Measurements from ENCODE around the gene AMER3.

The AMER3 gene

DNA sequence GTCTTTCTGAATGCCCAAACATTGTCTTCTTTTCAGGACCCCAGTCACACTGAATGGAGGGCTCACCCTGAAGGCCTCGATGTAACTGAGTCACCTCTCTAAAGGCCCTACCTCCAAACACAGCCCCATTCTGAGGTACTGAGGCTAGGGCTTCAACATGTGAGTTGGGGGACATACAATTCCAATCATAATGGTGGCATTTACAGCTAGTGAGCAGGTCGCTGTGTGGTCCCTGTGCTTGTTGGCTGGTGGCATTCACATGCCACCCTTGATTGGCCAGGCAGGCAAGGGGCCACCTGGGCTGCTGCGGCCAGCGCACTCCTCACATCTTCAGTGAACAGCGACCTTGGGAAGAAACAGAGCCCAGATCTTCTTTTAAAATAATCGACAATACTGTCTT lies 30.7 kb downstream of the AMER3 start:
- DNase-seq, result no peak

DNA sequence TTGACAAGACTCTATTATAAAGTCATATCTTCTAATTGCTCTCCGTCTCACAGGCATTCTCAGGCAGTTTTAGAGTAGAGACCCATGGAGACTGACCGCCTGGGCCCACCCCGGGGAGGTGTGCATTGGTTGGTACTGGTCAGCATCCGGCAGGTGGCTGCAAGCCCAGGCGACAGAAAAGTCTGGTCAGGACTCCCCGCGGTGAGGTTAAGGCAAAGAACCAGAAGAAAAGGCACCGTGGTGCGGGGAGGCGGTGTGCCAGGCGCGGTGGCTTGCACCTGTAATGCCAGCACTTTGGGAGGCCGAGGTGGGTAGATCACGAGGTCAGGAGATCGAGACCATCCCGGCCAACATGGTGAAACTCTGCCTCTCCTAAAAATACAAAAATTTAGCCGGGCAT lies 32.5 kb downstream of the AMER3 start:
- DNase-seq, result no peak

DNA sequence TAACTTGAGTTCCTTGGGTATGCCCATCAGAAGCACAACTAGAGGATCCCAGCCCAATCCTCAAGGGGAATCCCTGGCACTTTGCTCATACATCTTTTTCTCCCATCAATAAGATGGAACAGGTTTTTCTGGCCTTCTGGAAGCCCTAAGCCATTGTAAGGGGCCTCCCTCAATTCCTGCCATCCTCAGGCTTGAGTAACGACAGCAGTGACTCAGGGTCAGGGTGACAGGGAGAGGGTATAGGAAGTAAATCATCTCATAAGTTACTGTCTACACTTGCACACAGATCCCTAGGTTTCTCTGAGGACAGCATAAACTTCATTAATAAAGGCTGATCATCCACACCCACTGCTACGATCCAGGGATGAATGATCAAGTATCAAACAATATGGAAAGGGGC lies 35.0 kb downstream of the AMER3 start:
- DNase-seq, result no peak

DNA sequence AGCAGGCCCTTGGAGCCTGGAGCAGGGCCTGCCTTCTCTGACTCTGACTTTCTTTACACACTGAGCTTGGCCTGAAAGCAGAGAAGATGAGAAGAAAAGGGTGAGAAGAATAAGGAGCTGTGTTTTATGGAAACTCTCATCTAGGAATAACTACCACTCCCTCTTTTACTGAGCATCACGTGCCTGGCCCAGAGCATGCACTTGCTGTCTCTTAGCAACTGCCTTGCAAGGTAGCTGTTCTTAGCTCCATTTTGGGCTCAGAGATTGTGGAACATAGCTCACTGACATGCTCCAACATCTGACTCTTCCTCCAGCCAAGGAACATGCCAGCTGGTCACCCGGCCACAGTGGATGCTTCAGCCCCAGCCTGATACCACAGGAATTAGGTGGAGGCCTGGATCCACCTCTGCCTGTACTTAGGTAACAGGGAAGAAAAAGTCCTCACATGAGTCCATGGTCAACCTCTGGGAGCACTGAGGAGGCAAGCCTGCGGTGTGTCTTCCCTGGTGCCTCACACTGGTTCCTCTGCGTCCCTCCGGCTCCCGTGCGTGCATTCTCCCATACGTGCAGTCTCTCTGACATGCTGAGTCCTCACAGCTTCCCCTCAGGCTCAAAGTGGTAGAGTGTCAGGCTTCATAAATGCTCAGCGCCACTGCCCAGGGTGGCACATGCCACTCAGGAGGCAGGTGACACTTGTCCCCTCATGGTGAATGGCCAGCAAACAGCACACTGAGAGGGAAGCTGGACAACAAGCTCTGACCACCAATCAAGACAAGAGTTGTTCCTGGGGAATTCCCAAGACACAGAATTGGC lies 35.7 kb downstream of the AMER3 start:
- DNase-seq, result no peak

DNA sequence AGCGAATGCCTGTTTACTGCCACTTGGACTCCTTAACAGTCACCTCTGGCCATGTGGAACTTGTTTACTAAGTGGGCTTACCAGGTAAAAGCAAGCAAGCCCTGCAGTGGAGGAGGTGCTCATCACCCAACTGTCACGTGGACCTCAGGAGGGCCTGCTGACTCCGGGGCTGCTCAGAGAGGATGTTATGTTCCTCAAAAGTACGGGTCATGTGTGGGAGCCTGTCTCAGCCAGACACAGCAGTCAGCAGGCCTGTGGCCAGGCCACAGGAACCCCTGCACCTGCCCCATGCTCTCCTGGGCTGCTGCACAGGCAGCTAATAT lies 36.2 kb downstream of the AMER3 start:
- no peak for DNase-seq

DNA sequence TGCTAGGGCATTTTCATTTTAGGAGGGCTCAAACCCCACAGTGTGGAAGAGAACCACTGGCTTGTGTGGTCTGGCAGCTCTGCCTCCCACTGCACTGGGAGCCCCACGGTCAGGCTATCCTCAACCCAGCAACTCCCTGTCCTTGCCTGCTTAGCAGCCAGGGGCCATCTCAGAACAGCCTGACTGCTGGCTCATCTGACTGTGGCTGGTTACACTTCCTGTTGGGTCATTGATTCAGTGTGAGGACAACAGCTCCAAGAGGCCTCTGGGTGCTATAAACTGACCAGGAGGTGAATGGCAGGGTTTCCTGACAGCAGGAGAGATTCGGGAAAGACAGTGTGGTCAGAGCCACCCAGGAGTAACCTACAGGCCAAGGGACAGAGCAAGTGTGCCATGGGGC lies 40.1 kb downstream of the AMER3 start:
- no peak for DNase-seq

DNA sequence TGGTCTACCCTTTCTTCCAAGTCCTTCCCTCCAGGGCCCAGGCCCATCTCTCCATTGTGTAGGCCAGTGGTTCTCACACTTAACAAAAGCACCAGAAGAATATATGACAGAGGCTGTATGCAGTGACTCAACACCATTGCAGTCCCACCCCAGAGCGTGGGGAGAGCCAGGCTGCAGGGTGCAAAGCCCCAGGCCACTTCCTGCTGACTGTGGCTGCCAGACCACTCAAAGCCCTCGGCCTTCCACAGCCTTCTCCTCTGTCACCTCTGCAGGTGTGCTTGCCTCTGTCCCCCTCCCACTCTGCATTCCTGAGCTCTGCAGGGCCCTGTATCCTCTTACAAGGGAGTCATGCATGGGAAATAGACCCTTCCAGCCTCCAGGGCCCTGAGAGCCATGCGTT lies 41.0 kb downstream of the AMER3 start:
- DNase-seq, result no peak

DNA sequence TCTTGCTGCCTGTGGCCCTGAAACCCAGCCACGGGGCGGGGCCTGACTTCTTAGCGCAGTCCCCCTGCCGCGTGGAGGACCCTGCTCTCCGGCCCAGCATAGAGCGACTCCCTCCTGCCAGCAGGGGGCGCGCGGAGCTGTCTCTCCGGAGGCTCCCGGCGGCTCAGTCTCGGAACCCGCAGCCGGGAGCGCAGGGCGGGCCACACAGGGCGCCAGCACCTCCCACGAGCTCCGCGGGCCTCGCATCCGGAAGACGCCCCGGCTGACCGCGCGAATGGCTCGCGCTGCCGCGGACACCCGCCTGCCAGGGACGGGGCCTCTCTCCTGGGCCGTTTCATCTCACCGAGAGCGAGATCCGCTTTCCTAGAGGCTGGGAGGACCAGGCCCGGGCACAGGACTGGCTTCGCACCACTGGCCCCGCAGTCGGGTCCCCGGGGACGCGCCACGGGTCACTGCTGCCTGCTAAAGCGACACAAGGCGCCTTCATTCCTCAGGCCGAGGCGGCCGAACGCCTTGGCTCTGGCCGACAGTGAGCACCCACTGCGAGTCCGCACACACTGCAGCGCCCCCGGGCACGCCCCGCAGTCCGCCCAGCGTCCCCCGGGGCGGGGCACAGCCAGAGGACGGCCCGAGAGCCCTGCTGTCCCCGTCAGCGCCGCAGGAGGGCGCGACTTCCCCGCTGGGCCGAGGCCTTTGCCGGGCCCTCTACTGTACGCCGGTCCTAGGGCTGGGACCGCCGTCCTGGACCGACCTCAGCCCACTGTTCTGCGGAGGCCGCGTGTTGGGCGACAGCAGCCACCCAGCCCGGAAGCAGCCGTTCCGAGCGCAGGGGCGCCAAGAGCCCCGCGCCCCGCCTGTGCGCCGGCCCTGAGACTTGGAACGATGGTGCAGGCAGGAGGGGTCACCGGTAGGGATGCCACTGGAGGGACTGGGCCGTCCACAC lies 42.4 kb downstream of the AMER3 start:
- peak; percentile 89 for DNase-seq

DNA sequence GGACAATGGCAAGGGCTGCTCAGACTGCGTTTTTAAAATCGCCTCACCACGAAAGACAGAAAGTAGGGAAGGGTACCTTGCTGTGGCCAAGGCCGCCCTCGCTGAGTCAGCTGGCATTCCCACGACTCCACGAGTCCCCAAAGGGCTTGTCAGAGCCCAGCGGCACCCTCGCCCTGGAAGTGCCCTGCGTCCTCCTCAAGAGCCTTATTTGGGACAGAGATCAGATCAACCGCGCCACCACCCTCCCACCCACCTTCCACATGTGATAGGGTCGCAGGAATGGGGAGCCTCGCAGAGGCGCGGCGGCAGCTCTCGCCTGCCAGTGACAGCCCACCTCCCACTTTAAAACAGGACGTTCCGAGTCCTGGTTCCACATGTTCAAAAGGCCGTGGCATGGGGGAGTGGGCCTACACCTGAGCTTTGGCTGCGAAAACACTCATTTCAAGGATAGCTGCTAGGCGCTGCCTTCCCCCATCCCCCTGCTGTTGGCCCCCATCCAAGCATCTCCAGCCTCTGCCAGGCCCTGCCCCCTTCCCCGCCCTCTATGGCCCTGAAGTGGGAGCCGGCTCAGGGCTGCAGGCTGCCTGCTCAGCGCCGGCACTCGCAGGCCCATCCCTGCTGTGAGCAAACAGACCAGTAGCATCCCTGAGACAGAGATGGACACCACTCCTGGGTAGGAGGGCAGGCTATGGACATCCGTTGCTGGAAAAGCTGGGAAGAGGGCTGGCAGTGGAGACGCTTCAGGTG lies 43.3 kb downstream of the AMER3 start:
- DNase-seq, result no peak

DNA sequence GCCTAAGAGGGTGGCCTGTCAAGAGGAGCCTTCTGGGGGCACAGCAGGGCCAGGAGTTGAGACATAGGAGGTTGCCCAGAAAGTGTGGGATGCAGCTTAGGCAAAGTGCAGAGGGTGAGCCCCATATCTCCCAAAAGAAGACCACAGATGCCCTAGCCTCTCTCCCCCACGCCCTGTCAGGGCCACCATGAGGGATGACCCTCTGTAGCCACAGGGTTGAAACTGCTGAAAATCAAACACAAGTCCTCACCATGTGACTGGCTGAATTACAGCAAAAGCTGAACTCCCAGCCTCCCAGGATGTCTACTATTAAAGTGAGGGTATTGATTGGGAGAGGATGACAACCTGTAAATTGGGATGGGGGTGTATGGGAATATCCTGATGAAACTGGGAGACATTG lies 44.0 kb downstream of the AMER3 start:
- DNase-seq, result no peak

DNA sequence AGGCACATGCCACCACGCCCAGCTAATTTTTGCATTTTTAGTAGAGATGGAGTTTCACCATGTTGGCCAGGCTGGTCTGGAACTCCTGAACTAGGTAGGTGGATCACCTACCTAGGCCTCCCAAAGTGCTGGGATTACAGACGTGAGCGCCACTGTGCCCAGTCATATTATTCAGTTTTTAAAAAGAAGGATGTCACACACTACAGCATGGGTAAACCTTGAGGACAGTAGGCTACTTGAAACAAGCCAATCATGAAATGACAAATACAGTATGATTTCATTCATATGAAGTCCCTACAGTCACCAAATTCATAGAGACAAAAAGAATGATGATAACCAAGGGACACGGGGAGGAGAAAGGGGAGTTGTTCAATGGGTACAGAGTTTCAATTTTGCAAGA lies 50.3 kb downstream of the AMER3 start:
- no peak for DNase-seq

DNA sequence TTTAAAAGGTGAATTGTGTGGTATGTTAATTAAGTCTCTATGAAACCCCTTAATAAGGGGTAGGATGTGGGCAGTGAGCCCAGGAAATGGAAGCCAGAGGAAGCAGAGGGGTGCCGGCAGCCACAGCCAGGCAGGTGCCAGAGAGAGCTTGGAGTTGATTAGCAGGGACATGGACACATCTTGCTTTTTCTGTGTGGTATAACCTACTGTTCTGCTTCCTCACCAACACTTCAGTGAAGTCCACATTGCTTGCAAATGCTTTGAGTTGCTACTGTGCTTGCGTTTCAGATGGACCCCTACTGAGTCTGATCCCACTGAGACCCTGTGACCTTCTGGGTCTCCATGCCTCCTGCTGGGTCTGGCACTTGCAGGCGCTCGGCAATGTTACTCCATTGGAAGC lies 51.0 kb downstream of the AMER3 start:
- no peak for DNase-seq

DNA sequence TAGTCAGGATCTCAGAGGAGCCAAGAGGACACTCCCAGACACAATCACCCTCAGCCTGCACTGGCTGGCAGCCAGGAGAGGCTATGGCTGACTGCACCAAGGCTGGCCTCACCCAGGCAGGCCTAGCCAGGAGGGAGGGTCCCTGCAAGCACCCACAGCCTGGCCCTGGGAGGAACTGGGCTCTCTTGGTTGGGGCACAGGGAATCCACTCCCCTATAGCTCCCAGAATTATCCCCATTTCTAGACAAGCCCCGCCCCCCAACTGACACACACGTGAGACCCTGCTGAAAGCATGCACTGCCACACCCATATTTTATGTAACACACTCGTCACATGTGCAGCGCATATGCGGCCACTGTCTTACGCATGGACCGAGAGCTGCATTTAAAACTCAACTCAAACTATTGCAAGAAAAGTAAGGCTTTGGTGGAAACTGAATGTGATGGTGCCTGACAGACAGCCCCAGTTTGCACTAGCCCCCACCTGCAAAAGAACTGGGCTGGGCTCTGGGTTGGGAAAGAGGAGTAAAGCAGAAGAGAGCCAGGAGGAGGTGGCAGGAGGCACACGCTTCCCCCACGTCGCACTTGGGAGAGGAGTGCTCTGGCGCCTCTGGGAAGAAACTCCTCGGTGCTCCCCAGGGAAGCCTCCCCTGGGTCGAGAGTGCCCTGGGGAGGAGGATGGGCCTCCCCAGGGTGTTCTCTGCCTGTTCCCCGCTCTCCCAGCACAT lies 52.5 kb downstream of the AMER3 start:
- DNase-seq, result no peak

DNA sequence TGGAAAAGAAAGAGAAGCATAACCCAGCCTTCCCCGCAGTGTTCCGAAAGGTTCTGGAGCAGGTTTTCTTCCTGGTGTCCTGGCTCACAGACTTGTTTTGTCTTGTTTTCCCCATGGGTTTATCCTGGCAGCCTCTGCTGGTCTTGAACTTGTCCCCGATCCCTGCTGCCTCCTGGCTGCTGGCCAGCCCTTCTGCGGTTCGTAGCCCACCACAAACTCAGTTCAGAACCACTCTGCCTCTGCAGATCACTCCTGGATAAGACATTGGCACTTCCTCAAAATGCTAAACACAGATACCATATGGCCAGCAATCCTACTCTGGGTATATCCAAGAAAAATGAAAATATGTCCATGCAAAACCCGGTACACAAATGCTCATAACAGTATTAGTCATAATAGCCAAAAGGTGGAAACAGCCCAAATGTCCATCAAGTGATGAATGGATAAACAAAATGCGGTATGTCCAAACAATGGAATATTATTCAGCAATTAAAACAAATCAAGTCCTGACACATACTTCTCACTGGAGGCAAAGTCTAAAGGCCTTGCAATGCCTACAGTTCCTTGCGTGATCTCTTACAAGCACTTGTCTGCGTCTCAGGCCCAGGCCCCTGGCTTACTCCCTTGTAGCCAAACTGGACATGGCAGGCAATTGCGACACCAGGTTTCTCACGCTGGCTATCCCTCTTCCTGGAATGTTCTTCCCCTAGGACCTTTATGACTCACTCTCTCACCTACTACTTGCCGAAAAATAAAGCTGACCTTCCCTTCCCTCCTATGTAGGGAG lies 53.3 kb downstream of the AMER3 start:
- no peak for DNase-seq

DNA sequence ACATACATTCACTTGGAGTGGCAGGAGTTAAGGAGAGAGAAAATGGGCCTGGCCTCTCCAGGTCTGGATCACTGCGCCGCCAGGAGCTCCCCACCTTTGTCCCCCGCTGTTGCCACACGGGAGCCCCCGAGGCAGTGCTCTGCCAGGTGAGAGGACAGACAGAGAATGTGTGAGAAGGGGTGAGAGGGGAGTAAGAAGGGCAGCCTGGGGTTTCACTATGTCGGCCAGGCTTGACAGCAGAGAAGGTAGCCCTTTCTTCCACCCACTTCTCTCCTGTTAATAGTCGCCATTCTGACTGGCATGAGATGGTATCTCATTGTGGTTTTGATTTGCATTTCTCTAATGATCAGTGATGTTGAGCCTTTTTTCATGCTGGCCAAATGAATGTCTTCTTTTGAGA lies 55.1 kb downstream of the AMER3 start:
- DNase-seq, result no peak

DNA sequence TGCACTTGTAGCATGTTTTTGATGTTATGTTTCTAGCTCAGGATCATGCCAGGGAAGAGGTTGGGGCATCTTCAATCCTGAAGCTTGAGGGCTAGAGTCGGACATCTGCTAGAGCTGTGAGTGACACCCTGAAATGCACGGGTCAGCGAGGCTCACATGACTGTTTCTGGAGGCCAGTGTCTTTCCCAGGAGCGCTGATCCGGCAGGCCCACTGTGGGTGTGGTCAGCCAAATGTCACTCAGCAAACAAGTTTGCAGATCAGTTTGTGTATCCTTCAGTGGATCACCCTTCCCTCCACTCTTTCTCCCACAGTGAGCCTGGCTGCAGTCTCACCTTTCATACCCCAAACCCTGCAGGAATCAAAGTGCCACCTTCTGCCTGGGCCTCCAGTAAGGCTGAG lies 58.4 kb downstream of the AMER3 start:
- DNase-seq, result no peak

DNA sequence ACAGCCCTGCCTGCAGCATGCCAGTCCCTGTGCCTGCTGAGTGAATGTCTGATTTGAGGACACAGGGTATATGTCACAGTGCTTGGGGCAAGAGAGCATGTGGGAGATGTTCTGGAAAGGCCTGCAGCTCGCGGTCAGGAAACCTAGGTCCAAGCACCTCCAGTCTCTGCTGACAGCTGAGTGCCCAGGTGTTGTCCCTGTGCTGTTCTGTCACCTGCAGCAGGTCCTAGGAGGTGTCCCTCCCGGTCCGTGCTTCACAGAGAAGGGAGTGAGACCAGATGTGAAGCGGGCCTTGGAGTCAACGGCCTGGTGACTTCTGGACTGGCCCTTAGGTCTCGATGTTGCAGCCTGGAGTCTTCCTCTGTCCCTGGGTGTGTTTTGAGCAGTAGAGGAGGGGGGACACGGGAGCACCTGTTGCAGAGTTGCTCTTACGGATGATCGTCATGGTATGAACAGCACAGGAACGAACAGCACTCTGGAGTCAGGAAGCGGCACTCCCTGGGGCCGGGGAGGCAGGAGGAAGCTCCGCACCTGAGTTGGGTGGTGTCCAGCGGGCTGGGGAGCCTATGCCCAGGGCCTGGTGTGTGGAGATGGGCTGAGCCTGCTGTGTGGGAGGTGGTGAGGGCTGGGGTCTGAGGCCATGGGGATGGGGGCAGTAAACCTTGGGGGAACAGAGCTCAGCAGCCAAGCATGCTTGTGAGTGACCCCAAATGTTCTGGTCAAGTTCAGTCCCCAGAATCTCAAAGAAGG lies 59.8 kb downstream of the AMER3 start:
- no peak for DNase-seq

All from CD4-positive, alpha-beta T cell treated with Interleukin-17A for 1 hour (primary cell).